ENCODE measurements around the gene MXD1.

The MXD1 gene

DNA sequence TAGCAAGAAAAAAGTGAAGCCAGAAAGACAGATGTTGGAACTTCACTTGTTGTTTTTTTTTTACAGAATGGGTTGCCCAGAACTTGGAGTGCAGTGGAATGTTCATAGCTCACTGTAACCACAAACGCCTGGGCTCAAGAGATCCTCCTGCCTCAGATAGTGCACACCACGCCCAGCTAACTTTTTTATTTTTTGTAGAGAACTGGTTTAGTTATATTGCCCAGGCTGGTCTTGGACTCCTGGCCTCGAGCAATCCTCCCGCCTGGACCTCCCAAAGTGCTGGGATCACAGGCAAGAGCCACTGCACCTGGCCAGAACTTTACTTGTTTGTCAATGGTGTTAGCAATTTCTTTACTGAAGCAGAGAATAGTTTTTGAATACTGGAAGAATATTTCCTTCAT, 58.4 kb downstream of the MXD1 start:
- TF ChIP-seq TAF1 (IDR thresholded peaks at IDR 0.05; ENCODE audit: borderline replicate concordance, low read depth, low read length) (no peak), POLR2AphosphoS5 (IDR thresholded peaks at IDR 0.05; ENCODE audit: low read depth, low read length) (no peak), POLR2A (IDR thresholded peaks at IDR 0.05; ENCODE audit: low read depth, low read length) (no peak)
- no peak for FAIRE-seq
- no peak for DNase-seq (ENCODE audit: insufficient read length)

DNA sequence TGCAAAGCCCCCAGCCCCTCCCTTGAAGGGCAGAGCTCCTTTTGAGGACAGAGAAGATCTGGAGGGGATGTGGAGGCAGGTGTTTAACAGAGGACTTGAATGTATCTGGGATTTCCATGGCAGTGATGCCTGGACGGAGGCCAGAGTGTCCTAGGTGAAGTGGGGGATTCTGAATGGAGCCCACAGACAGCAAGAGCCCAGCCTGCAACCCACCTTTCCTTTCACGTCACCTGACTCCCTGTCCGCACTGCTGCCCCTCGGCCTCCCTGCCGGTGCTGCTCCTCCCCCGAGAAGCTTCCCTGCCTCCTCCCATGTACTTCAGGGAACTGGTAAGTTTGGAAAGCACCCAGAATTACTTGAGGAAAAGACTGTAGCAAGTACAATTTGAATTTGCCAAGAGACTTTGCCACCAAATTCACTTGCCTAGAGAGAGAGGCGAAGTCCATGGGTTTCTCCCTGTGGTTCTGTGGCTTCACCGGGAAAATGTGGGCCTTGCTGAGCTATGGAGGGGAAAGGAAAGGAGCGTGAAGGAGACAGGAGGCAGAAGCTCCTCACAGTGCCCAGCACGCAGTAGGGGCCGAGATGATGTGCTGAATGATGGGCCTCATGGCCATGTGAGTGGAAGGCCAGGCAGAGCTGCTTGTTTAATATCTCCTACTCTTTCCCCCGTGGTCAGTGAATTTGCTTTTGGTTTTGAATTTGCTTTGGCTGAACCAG, 60.4 kb downstream of the MXD1 start:
- DNase-seq (ENCODE audit: insufficient read length) (no peak), FAIRE-seq (no peak)
- TF ChIP-seq POLR2AphosphoS5 (IDR thresholded peaks at IDR 0.05; ENCODE audit: low read depth, low read length) = no peak
- no peak for TF ChIP-seq TAF1 (IDR thresholded peaks at IDR 0.05; ENCODE audit: borderline replicate concordance, low read depth, low read length)
- TF ChIP-seq POLR2A (IDR thresholded peaks at IDR 0.05; ENCODE audit: low read depth, low read length) = no peak

DNA sequence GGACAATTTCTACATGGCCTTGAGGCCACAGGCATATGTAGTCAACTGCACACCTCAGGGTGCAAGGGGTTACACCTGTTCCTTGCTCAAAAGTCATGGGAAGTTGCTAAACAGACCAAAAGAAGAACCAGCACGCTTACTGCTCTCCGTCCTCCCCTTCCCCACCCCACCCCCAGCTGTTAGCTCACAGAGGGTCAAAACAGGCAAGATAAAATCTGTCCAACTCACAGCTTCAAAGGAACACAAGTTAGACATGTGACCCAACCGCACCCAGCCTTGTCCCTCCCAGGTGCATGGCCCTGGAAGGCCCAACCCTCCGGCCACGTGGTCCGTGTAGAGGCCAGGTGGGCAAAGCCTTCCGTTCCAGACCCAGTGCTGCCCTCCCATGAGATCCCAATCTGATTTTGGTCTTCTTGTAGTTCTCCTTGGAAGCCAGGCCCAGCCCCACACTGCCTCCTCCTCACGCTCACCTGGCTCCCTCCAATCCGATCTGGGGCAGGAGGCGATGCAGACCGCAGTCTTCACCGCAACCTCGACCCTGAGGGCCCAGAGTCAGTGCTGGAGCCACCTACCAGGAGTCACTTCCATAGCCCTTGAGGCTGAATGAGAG, 61.0 kb downstream of the MXD1 start:
- DNase-seq (ENCODE audit: insufficient read length) (no peak), FAIRE-seq (no peak)
- no peak for TF ChIP-seq POLR2AphosphoS5 (IDR thresholded peaks at IDR 0.05; ENCODE audit: low read depth, low read length)
- no peak for TF ChIP-seq POLR2A (IDR thresholded peaks at IDR 0.05; ENCODE audit: low read depth, low read length)
- no peak for TF ChIP-seq TAF1 (IDR thresholded peaks at IDR 0.05; ENCODE audit: borderline replicate concordance, low read depth, low read length)

DNA sequence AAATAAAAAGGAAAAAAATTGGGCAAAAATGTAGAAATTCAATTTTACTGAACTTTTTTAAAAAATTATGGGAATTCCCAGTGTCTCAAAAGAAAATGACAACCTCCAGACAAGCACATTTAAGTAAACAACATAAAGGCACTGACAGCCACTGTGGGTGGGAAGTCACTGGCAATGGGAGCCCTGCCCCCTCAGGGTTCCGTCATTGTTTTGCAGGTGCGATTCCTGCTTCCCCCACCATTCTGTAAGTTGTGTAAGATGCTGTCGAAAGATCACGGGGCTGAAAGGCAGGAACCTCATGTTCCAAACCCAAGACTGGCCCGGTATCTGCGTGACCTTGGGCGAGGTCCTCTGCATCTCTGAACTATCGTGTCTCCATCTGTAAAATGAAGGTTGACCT, 62.3 kb downstream of the MXD1 start:
- no peak for TF ChIP-seq POLR2AphosphoS5 (IDR thresholded peaks at IDR 0.05; ENCODE audit: low read depth, low read length)
- TF ChIP-seq TAF1 (IDR thresholded peaks at IDR 0.05; ENCODE audit: borderline replicate concordance, low read depth, low read length) = no peak
- no peak for TF ChIP-seq POLR2A (IDR thresholded peaks at IDR 0.05; ENCODE audit: low read depth, low read length)
- FAIRE-seq = no peak
- DNase-seq (ENCODE audit: insufficient read length) = no peak

DNA sequence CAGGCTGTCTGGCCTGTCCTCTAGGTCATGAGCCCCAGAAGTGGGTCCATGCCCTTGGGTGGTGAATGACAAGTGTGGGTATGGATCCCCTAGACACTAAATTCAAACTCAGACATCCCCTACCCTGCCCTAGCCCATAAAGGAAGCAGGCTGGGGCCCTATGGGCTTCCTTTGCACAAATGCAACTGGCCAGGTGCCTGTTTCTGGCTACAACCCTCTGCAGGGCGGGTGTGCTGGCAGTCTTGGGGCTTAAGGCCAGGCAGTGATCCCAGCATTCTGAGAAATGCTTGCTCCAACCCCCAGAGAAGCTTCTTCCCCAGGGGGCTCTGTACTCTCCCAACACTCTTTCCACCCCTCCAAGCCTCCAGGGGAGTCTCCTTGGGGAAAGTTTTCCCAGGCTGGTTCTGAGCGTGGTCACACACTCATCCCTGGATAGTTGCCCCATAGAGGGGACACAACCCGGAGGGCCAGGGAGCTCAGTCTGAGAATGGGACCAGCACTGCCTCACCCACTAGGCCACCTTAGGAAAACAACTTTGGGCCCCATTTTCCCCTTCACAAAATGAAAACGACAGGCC, 63.1 kb downstream of the MXD1 start:
- DNase-seq (ENCODE audit: insufficient read length) = no peak
- FAIRE-seq = no peak
- TF ChIP-seq POLR2AphosphoS5 (IDR thresholded peaks at IDR 0.05; ENCODE audit: low read depth, low read length) = no peak
- no peak for TF ChIP-seq POLR2A (IDR thresholded peaks at IDR 0.05; ENCODE audit: low read depth, low read length)
- TF ChIP-seq TAF1 (IDR thresholded peaks at IDR 0.05; ENCODE audit: borderline replicate concordance, low read depth, low read length) = no peak

DNA sequence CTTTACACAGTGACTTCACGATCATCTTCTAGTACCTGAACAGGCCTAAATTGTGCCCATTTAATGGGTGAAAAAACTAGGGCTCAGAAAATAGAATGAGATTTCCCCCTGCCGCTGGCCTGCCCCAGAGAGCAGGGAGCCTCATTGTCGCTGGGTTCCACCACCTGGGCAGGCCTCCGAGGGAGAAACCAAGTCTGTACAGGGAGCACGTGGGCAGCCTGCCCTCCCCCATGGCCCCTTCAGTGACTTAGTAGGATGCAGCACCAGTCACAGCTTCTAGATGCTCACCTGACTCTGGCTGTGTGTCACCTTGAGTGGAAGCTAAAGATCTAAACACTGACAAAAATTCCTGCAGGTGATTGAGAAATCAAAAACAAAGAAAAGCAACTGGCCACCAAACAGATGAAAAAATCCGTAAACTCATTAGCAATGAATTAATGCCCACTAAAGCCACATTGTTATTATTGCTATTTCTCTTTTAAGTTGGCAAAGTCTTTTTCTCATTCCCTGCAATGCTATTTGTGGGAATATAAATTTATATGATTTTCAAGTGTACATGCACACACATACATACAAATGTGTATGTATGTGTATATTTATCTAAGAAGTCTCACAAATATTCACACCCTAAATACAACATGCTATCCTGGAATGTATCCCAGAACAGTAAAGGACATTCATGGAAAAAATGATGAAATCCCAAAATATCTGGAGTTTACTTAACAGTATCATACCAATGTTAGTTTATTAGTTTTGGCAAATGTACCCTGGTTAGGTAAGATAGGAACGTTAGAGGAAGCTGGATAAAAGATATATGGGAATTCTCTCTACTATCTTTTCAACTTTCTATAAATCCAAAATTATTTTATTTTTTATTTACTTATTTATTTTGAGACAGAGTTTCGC, 65.2 kb downstream of the MXD1 start:
- no peak for FAIRE-seq
- TF ChIP-seq POLR2A (IDR thresholded peaks at IDR 0.05; ENCODE audit: low read depth, low read length) (no peak), POLR2AphosphoS5 (IDR thresholded peaks at IDR 0.05; ENCODE audit: low read depth, low read length) (no peak), TAF1 (IDR thresholded peaks at IDR 0.05; ENCODE audit: borderline replicate concordance, low read depth, low read length) (no peak)
- no peak for DNase-seq (ENCODE audit: insufficient read length)

DNA sequence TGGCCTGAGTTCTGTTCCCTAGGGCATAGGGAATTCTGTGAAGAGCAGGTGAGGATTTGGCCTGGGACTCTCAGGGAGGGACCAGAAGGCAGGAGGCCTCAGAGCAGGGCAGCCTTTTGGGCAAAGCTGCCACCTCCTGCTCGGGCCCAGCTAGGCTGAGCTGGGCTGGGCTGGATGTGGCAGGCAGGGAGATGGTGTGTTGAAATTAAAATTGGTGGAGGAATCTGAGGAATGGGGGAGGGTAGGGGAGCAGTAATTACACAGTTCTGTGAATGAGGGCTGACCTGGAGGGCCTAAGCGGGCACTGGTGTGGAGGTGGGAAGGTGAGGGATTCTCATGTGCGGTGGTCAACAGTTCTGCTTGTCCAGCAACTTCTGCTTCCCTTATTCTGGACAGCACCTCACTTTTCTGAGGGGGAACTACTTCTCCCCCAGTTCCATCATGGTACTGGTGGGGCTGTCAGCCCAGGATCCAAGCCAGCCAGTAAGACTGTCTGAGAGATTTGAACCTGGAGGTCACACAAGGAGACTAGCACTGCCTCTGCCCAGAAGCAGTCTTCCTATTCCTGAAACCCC, 68.6 kb downstream of the MXD1 start:
- no peak for TF ChIP-seq POLR2AphosphoS5 (IDR thresholded peaks at IDR 0.05; ENCODE audit: low read depth, low read length)
- no peak for TF ChIP-seq TAF1 (IDR thresholded peaks at IDR 0.05; ENCODE audit: borderline replicate concordance, low read depth, low read length)
- TF ChIP-seq POLR2A (IDR thresholded peaks at IDR 0.05; ENCODE audit: low read depth, low read length) = no peak
- FAIRE-seq (no peak), DNase-seq (ENCODE audit: insufficient read length) (no peak)

DNA sequence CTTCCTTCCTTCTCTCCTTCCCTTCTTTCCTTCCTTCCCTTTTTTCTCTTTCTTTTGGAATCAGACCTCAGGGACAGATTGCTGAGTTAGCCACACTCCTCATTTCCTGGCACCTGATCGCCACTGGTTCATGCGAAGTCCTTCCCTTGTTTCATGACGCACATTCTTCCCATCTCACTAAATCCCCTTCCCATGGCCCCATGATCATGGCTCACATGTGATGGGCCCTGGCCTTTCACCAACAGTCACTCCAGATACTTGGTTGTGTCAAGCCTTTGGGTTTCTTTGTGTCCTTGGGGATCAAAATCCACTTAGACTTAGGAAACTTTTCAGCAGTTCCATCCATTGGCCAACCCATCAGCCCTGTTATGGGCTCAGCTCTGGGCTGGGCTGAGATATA, 70.3 kb downstream of the MXD1 start:
- FAIRE-seq (no peak), DNase-seq (ENCODE audit: insufficient read length) (no peak)
- TF ChIP-seq TAF1 (IDR thresholded peaks at IDR 0.05; ENCODE audit: borderline replicate concordance, low read depth, low read length) (no peak), POLR2AphosphoS5 (IDR thresholded peaks at IDR 0.05; ENCODE audit: low read depth, low read length) (no peak), POLR2A (IDR thresholded peaks at IDR 0.05; ENCODE audit: low read depth, low read length) (no peak)

DNA sequence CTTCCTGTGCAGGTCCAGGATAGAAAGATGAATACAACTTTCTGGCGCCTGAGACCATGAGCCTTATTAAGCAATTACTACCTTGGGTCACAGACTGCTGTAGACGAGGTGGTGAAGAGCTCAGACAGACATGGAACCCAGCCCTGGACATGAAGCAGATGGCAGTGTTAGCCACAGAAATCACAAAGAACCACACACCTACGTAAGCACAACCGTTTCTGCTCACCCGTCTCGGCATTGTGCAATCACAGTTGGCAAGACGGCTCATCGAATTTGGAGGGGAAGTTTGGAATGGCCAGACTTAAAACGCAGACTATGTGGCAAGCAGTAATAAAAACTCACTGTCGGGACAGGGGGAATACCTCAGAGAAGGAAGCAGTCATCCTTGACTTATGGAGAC, 70.8 kb downstream of the MXD1 start:
- TF ChIP-seq POLR2A (IDR thresholded peaks at IDR 0.05; ENCODE audit: low read depth, low read length) = no peak
- no peak for TF ChIP-seq TAF1 (IDR thresholded peaks at IDR 0.05; ENCODE audit: borderline replicate concordance, low read depth, low read length)
- TF ChIP-seq POLR2AphosphoS5 (IDR thresholded peaks at IDR 0.05; ENCODE audit: low read depth, low read length) = no peak
- DNase-seq (ENCODE audit: insufficient read length) (no peak), FAIRE-seq (no peak)

DNA sequence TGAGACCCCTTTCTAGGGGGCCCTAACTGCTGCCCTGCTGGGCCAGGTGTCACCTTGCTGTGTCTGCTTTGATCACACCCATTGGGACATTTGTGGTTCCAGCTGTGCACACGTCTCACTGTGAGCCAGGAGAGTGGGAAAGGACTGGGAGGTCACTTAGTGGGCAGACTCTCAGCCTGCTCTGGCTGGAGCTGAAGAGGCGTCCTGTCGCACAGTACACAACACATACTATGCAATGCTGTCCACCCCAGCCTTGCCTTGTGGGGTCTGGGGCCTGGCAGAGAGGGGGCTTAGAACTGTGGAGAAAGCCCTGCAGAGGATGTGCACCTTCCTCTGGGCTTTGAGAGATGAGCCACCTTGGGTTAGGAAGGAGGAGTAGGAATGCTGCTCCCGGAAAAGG, 71.8 kb downstream of the MXD1 start:
- no peak for TF ChIP-seq POLR2AphosphoS5 (IDR thresholded peaks at IDR 0.05; ENCODE audit: low read depth, low read length)
- no peak for TF ChIP-seq TAF1 (IDR thresholded peaks at IDR 0.05; ENCODE audit: borderline replicate concordance, low read depth, low read length)
- no peak for TF ChIP-seq POLR2A (IDR thresholded peaks at IDR 0.05; ENCODE audit: low read depth, low read length)
- DNase-seq (ENCODE audit: insufficient read length) = no peak
- no peak for FAIRE-seq

DNA sequence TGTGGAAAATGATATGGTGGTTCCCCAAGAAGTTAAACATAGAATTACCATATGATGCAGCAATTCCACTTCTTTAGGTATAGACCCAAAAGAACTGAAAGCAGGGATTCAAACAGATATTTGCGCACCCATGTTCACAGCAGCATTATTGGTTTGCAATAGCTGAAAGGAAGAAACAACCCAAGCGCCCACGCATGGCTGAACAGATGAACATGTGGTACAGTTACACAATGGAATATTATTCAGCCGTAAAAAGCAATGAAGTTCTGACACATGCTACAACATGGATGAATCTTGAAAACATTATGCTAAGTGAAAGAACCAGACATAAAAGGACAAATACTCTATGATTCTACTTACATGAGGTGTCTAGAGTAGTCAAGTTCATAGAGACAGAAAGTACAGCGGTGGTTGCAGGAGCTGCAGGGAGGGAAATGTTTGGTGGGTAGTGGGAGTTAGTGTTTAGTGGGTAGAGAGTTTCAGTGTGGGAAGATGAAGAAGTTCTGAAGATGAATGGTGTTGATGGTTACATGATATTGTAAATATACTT, 73.3 kb downstream of the MXD1 start:
- DNase-seq (ENCODE audit: insufficient read length) (no peak), FAIRE-seq (no peak)
- TF ChIP-seq POLR2A (IDR thresholded peaks at IDR 0.05; ENCODE audit: low read depth, low read length) (no peak), POLR2AphosphoS5 (IDR thresholded peaks at IDR 0.05; ENCODE audit: low read depth, low read length) (no peak), TAF1 (IDR thresholded peaks at IDR 0.05; ENCODE audit: borderline replicate concordance, low read depth, low read length) (no peak)
